Esophagus muscularis mucosa (tissue), 3 donors: ENCODE results near the gene MAP4K5.

Experiments used
- CTCF ChIP-seq, 3 experiments: fragments of 200-600 bp in 2 of 3; fragments of 450-650 bp in 1 of 3; sonication (generic) in 2 of 3; IDR thresholded peaks; one replicate each; pipeline ENCODE4 v1.5.1; 2017 to 2019; ENCODE audit warnings: antibody characterized with exemption in 3 of 3, mild to moderate bottlenecking in 2 of 3, moderate library complexity in 1 of 3
- POLR2A ChIP-seq: fragments of 450-650 bp; IDR thresholded peaks from one replicate; pipeline ENCODE4 v1.6.1; 2017; ENCODE audit warnings: antibody characterized with exemption, moderate library complexity, mild to moderate bottlenecking, low read depth

- no peak for TF ChIP-seq CTCF (IDR thresholded peaks at IDR 0.05)
- TF ChIP-seq POLR2A: no peak
Observed at GRCh38 chr14:50488521-50488920, 43.8 kb downstream of the MAP4K5 start.
